WTC11 (cell line): Measurements from ENCODE around the gene CCR2. TPM values are rescaled to one million over a fixed set of nuclear protein-coding genes. Genes with fewer than 3 reads are reported as not detected.
"Not testable (repeated sequence)": the region's sequence is repeated elsewhere in the genome, so short reads cannot be mapped to it uniquely, and the experiment has no call there.

Experiments
- ATAC-seq: fragments of 200-7000 bp; cut with Tn5 transposase; 2 replicates; pipeline ENCODE4 v1.10.0; 2021; ENCODE audit warnings: mild to moderate bottlenecking, moderate library complexity
- CTCF ChIA-PET: fragments of 300-600 bp; sonication (Branson Sonifier 250); formaldehyde crosslinking; loops from one replicate; lab custom pipeline; 2021; ENCODE audit warnings: antibody characterized with exemption; lab: Charles Lee
- POLR2A ChIA-PET: fragments of 350-600 bp; sonication (Branson Sonifier 250); formaldehyde crosslinking; loops from one replicate; lab custom pipeline; 2021; ENCODE audit warnings: antibody characterized with exemption; lab: Charles Lee
- DNase-seq: peaks from one replicate; pipeline ENCODE4 v3.0.0; 2021; ENCODE audit warnings: low spot score
- H3K27ac Mint-ChIP-seq: 2 replicates; pipeline ENCODE4 v1.8.0; 2021; ENCODE audit warnings: mixed read lengths
- H3K27me3 Mint-ChIP-seq: 2 replicates; pipeline ENCODE4 v1.8.0; 2021; ENCODE audit warnings: low read depth, mild to moderate bottlenecking, moderate library complexity, mixed read lengths
- H3K36me3 Mint-ChIP-seq: 2 replicates; pipeline ENCODE4 v1.8.0; 2021; ENCODE audit warnings: mixed read lengths
- H3K4me1 Mint-ChIP-seq: 2 replicates; pipeline ENCODE4 v1.8.0; 2022; ENCODE audit warnings: mixed read lengths
- H3K4me3 Mint-ChIP-seq: 2 replicates; pipeline ENCODE4 v1.8.0; 2021; ENCODE audit warnings: mild to moderate bottlenecking, moderate library complexity, mixed read lengths
- H3K9me3 Mint-ChIP-seq: 2 replicates; pipeline ENCODE4 v1.8.0; 2021; ENCODE audit warnings: mixed read lengths
- ARID4B ChIP-seq: sonication (generic); formaldehyde crosslinking; IDR thresholded peaks from 2 replicates; pipeline ENCODE4 v1.8.0; 2023; ENCODE audit warnings: missing genetic modification reagents, mild to moderate bottlenecking, borderline replicate concordance
- E2F5 ChIP-seq: sonication (generic); formaldehyde crosslinking; IDR thresholded peaks from 2 replicates; pipeline ENCODE4 v1.8.1; 2022; ENCODE audit warnings: mild to moderate bottlenecking, moderate library complexity, missing genetic modification reagents
- HMGA2 ChIP-seq: fragments of 250-450 bp; sonication (Bioruptor Pico); IDR thresholded peaks from 2 replicates; pipeline ENCODE4 v1.4.0; 2021; ENCODE audit warnings: mild to moderate bottlenecking, moderate library complexity
- MYBL2 ChIP-seq: sonication (generic); formaldehyde crosslinking; IDR thresholded peaks from 2 replicates; pipeline ENCODE4 v1.8.1; 2023; ENCODE audit warnings: mild to moderate bottlenecking, moderate library complexity, missing genetic modification reagents
- NFE2L1 ChIP-seq: sonication (generic); formaldehyde crosslinking; IDR thresholded peaks from 2 replicates; pipeline ENCODE4 v1.8.1; 2023; ENCODE audit warnings: missing genetic modification reagents
- NFYB ChIP-seq: sonication (generic); formaldehyde crosslinking; conservative IDR thresholded peaks from 2 replicates; pipeline ENCODE4 v1.8.0; 2022; ENCODE audit warnings: low read depth, missing genetic modification reagents
- SOX15 ChIP-seq: fragments of 250-450 bp; sonication (Bioruptor Pico); IDR thresholded peaks from 2 replicates; pipeline ENCODE4 v1.9.0; 2021; ENCODE audit warnings: mild to moderate bottlenecking
- ZNF396 ChIP-seq: fragments of 250-450 bp; sonication (Bioruptor Pico); IDR thresholded peaks from 2 replicates; pipeline ENCODE4 v1.8.0; 2021; ENCODE audit warnings: mild to moderate bottlenecking, moderate library complexity, borderline replicate concordance
- ZSCAN18 ChIP-seq: fragments of 250-450 bp; sonication (Bioruptor Pico); IDR thresholded peaks from 2 replicates; pipeline ENCODE4 v2.1.2; 2022; ENCODE audit warnings: mild to moderate bottlenecking, moderate library complexity
- total RNA-seq: library from RNA; stranded (reverse); gene quantifications from 3 replicates; pipeline ENCODE4 v1.2.3, GENCODE V29; 2021

CCR2 gene
- total RNA-seq, 1 experiment from 2014 or later: not detected

- POLR2A ChIA-PET: no interaction called here
- H3K36me3 Mint-ChIP-seq: no peaks in the 10 kb centered on the region
- H3K4me3 Mint-ChIP-seq: no peak overlapping the region
- H3K9me3 Mint-ChIP-seq: peaks cover 5% of the 10 kb centered on the region
- peaks cover 6% of the 10 kb centered on the region; the same call in 1 of the 2 replicates for H3K4me1 Mint-ChIP-seq
- no peak for DNase-seq
- ATAC-seq: no peak
- H3K27me3 Mint-ChIP-seq: no peaks in the 10 kb centered on the region; the same call in 1 of the 2 replicates
- CTCF ChIA-PET: interaction anchor here (0.7 to 2.3 kb wide), 4 partner anchors 11 to 124 kb away, joined by 3 to 10 read pairs (median 4); no protein-coding TSS in a partner anchor
- TF ChIP-seq ZNF396 (no peak), SOX15 (CRISPR knock-in tag) (no peak), NFE2L1 (CRISPR knock-in tag) (no peak)
- H3K27ac Mint-ChIP-seq: no peak overlapping the region
These were observed 46.3 kb downstream of the CCR2 start for GRCh38 chr3:46400000-46400734.

GRCh38 chr3:46400846-46401245, 46.9 kb downstream of the CCR2 start:
- no peak for DNase-seq
- CTCF ChIA-PET: interaction anchor here (2.3 kb wide), 1 partner anchor 23 kb away, joined by 10 read pairs; no protein-coding TSS in a partner anchor
- no peak for ATAC-seq
- H3K36me3 Mint-ChIP-seq: no peaks in the 10 kb centered on the region
- H3K27ac Mint-ChIP-seq: no peak overlapping the region
- POLR2A ChIA-PET: no interaction called here
- H3K4me1 Mint-ChIP-seq: 0 out of 2 replicates have a peak, but pooled peaks cover 6% of the 10 kb centered on the region
- peaks cover 5% of the 10 kb centered on the region for H3K9me3 Mint-ChIP-seq
- no peaks in the 10 kb centered on the region; the same call in 1 of the 2 replicates for H3K27me3 Mint-ChIP-seq
- no peak overlapping the region for H3K4me3 Mint-ChIP-seq
- TF ChIP-seq E2F5: no peak
- no peak for TF ChIP-seq ZSCAN18 (CRISPR knock-in tag)
- no peak for TF ChIP-seq MYBL2
- TF ChIP-seq ARID4B (CRISPR knock-in tag): no peak

- H3K27ac Mint-ChIP-seq: no peak overlapping the region
- TF ChIP-seq HMGA2 (CRISPR knock-in tag): peak; percentile 98
- TF ChIP-seq NFYB (CRISPR knock-in tag): no peak
- TF ChIP-seq, all 79 proteins: peak for 1
- no peak overlapping the region for H3K4me3 Mint-ChIP-seq
- peaks cover 5% of the 10 kb centered on the region for H3K9me3 Mint-ChIP-seq
- H3K36me3 Mint-ChIP-seq: no peaks in the 10 kb centered on the region
- H3K27me3 Mint-ChIP-seq: no peaks in the 10 kb centered on the region; the same call in 1 of the 2 replicates
- ATAC-seq (no peak), DNase-seq (no peak)
- ChIA-PET POLR2A (no interaction called here), CTCF (interaction anchor here (2.3 kb wide), 1 partner anchor 23 kb away, joined by 10 read pairs; no protein-coding TSS in a partner anchor)
- 0 out of 2 replicates have a peak, but pooled peaks cover 6% of the 10 kb centered on the region for H3K4me1 Mint-ChIP-seq
These were observed 47.7 kb downstream of the CCR2 start for GRCh38 chr3:46401579-46401978.

GRCh38 chr3:46402902-46403301, 49.0 kb downstream of the CCR2 start:
- H3K4me3 Mint-ChIP-seq, H3K27ac Mint-ChIP-seq, H3K4me1 Mint-ChIP-seq, H3K27me3 Mint-ChIP-seq, DNase-seq, ATAC-seq, H3K36me3 Mint-ChIP-seq, H3K9me3 Mint-ChIP-seq, POLR2A ChIA-PET: not testable (repeated sequence)
- CTCF ChIA-PET: interaction anchor here (1.5 kb wide), 1 partner anchor 48 kb away, joined by 5 read pairs; no protein-coding TSS in a partner anchor
